Ectodermal cell (in vitro differentiated cells): ENCODE data around the gene TDRKH.
"Not testable (repeated sequence)": the region's sequence is repeated elsewhere in the genome, so short reads cannot be mapped to it uniquely, and the experiment has no call there.

Source experiments
- H3K27ac ChIP-seq: 2 replicates; pipeline ENCODE4 v1.7.0; 2013; ENCODE audit warnings: mild to moderate bottlenecking, low read depth, low read length; ENCODE audit not compliant: insufficient read depth, poor library complexity, severe bottlenecking
- H3K27me3 ChIP-seq: 2 replicates; pipeline ENCODE4 v1.7.0; 2013; ENCODE audit warnings: mild to moderate bottlenecking, low read length; ENCODE audit not compliant: insufficient read depth, control insufficient read depth, poor library complexity, severe bottlenecking
- H3K36me3 ChIP-seq: one replicate; pipeline ENCODE4 v1.7.0; 2013; ENCODE audit warnings: low read length; ENCODE audit not compliant: control insufficient read depth, insufficient read depth
- H3K4me1 ChIP-seq: one replicate; pipeline ENCODE4 v1.7.0; 2013; ENCODE audit warnings: low read length; ENCODE audit not compliant: control insufficient read depth, insufficient read depth
- H3K4me3 ChIP-seq: 2 replicates; pipeline ENCODE4 v1.7.0; 2013; ENCODE audit warnings: low read depth, low read length, control low read depth; ENCODE audit not compliant: insufficient read depth
- H3K9me3 ChIP-seq: 2 replicates; pipeline ENCODE4 v1.7.0; 2013; ENCODE audit warnings: mild to moderate bottlenecking, low read length, moderate library complexity; ENCODE audit not compliant: control insufficient read depth
- WGBS, 2 experiments: methylation state at CpG; one replicate each; pipeline ENCODE4 v1.1.7; 2013; ENCODE audit warnings: missing lambda C conversion rate in 2 of 2; 5-methylcytosine and 5-hydroxymethylcytosine counted together

TDRKH gene

DNA sequence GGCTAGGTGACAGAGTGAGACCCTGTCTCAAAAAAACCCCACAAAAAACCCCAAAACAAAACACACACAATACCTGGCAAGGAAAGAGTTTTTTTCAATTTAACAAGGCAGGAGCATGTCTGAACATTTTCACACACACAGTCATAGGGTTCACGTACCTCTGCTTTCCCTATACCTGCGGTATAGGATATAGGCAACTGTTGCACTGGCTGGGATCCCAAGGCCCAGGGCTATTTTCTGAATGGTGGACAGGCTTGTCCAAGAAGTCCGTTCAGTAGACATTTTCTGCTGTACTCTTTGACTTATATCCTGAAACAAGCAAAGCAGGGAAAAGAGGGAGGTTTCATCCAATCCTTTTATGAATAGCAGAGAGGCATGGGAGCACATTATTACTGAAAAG is 7.6 kb downstream of the TDRKH start:
- WGBS, 2 experiments = 88 to 94% methylated on average over 3 of the region's 3 CpGs

DNA sequence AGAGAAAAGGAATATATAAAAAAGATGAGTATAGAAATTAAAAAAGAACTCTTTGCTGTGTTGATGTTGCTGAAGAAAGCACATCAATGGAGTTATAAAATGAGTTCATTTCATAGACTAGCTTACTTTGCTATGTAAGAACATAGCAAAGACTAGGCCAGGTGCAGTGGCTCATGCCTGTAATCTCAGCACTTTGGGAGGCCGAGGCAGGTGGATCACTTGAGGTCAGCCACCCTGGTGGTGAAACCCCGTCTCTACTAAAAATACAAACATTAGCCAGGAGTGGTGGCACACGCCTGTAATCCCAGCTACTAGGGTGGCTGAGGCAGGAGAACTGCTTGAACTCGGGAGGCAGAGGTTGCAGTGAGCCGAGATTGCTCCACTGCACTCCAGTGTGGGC is 8.3 kb downstream of the TDRKH start:
- not testable (repeated sequence) for H3K4me3 ChIP-seq, H3K36me3 ChIP-seq, H3K27ac ChIP-seq, H3K4me1 ChIP-seq, H3K9me3 ChIP-seq, H3K27me3 ChIP-seq
- WGBS, 2 experiments = 85 to 89% methylated on average over 5 of the region's 5 CpGs

More for the DNA sequence above, 7.6 kb downstream of the TDRKH start:
- no peaks in the 10 kb centered on the region for H3K36me3 ChIP-seq
- H3K9me3 ChIP-seq = no peaks in the 10 kb centered on the region
- no peaks in the 10 kb centered on the region for H3K27me3 ChIP-seq
- H3K4me1 ChIP-seq = no peaks in the 10 kb centered on the region
- no peak overlapping the region for H3K4me3 ChIP-seq
- H3K27ac ChIP-seq = no peak overlapping the region

DNA sequence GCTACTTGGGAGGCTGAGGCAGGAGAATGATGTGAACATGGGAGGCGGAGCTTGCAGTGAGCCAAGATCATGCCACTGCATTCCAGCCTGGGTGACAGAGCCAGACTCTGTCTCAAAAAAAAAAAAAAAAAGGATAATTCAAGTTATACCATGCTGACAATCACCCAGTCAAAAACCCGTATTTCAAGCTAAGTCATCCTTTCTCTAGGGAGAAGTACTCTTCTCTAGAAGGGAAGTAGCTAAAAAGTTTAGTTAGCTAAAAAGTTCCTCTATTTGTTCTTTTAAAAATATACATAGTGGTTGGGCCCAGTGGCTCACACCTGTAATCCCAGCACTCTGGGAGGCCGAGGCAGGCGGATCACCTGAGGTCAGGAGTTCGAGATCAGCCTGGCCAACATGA is 9.6 kb downstream of the TDRKH start:
- not testable (repeated sequence) for H3K4me3 ChIP-seq, H3K9me3 ChIP-seq, H3K27me3 ChIP-seq, H3K36me3 ChIP-seq, H3K27ac ChIP-seq, H3K4me1 ChIP-seq
- 88 to 89% methylated on average over 4 of the region's 5 CpGs for WGBS, 2 experiments

DNA sequence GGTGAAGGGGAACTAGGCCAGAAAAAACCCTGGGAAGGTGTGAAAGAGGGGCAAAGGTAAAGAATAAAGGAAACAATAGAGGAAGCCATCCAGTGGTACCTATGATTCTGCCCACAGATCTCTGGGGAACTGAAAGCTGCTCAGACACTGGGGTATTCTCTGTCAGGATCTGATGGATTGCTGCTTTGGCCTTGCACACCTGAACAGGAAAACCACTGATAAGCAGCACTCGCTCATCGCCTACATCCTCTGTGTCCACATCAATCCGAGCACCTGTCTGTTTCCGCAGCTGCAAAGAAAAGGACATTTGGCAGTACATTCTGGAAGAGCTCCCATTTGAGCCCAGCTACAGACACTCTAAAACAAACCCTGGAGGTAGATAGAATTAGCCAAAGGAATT is 10.4 kb downstream of the TDRKH start:
- no peak overlapping the region for H3K4me3 ChIP-seq
- H3K9me3 ChIP-seq = no peaks in the 10 kb centered on the region
- no peaks in the 10 kb centered on the region for H3K27me3 ChIP-seq
- no peaks in the 10 kb centered on the region for H3K4me1 ChIP-seq
- H3K36me3 ChIP-seq = no peaks in the 10 kb centered on the region
- WGBS, 2 experiments = 96% methylated on average over 4 of the region's 4 CpGs
- no peak overlapping the region for H3K27ac ChIP-seq

DNA sequence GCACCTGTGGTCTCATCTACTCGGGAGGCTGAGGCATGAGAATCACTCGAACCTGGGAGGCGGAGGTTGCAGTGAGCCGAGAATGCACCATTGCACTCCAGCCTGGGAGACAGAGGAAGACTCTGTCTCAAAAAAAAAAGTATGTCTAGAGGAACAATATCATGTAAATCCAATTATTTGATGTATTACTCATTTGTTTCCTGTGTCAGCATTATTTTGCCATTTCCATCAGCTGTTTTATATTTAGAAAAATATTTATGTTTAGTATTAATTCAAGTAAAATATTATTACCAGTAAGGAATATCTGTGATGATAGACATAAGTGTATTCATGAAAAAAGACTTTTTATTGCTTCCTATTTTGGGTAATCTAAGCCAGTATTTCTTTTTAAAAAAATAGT is 13.0 kb downstream of the TDRKH start:
- WGBS, 2 experiments = 74 to 88% methylated on average over 4 of the region's 4 CpGs
- Histone ChIP-seq H3K27me3 (no peaks in the 10 kb centered on the region), H3K9me3 (no peaks in the 10 kb centered on the region), H3K4me1 (no peaks in the 10 kb centered on the region), H3K27ac (no peak overlapping the region), H3K4me3 (no peak overlapping the region), H3K36me3 (no peaks in the 10 kb centered on the region)

DNA sequence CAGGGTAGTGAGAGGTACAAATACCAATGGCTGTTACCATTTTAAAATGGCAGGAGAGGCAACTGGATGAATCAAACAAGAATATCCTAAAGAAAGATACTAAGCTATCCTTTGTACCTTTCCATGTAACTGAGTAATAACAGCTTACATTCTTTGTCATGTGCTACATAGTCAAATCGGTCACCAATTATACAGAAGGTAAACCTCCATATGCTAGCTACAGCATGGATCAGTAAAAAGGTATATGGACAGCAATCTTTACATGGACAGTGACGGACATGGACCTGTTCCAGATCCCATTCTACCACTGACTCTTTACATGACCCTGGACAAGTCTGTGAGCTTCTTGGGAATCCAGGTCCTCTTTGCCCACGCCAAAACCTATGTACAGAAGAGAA is 13.6 kb downstream of the TDRKH start:
- WGBS, 2 experiments = 85 to 89% methylated on average over 3 of the region's 3 CpGs
- Histone ChIP-seq H3K27me3 (no peaks in the 10 kb centered on the region), H3K36me3 (no peaks in the 10 kb centered on the region), H3K4me1 (no peaks in the 10 kb centered on the region), H3K27ac (no peak overlapping the region), H3K4me3 (no peak overlapping the region), H3K9me3 (no peaks in the 10 kb centered on the region)

DNA sequence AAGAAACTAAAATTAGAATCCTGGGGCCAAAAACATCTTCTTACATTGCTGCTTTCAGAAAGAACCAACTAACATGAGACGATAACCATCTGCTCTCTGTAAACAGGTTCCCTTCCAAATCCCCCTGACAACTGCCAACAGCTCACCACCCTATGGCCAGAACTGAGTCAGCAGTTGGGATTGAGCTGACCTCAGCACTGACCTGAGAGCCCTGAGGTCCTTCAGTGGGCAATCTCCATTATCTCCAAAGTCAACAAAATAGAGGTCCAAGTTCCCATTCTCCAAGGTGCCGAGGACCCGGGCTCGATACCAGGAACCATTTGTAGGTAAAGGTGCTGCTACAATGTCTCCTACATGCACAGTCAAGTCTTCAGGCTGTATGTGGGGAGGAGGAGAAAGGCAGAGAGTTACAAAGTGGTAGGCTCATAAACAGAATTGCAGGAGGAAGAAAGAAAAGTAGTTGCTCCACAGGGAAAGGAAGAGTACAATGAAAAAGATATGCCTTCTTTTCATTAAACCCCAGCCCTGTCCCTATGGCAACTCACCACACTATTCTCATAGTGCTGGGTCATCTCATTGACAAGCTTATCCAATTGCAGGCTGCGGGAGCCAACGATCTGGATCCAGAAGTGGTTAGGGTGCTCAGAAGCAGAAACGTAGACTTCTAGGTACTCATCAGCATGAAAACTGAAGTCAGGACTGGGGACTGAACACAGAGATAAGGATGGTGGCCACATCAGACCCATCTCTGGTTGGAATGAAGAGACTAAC is 14.2 kb downstream of the TDRKH start:
- no peaks in the 10 kb centered on the region for H3K36me3 ChIP-seq
- WGBS, 2 experiments = 95 to 97% methylated on average over 7 of the region's 7 CpGs

DNA sequence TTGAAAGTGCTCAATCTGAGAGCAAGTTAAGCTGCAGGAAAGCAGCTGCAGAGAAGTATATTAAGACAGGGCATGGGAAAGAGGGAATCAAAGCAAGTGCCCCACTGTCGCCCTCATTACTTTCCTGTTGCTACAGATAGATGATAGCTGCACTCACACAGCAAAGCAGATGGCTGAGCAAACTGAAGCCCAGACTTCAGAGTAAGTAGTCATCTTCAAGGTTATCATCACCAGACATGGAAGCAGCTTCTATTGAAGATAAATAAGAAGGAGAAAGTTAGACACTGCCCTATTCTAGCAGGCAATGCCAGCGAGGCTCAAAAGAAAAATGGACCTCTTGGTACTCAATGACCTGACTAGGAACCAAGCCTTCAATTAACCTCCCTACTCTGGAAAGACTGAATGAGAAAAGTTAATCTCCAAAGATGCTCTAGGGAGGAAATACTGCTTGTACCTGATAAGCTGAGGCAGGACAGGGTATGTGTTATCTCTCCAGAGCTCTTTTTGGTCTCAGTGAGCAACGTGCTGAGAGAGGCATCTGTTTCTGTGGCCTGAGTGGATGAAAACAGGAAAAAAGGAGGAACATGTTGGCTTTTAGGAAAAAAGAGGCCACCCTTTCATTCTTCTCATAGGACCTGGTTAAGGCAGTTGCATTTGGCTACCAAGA is 15.9 kb downstream of the TDRKH start:
- Histone ChIP-seq H3K27me3 (no peaks in the 10 kb centered on the region), H3K4me3 (no peak overlapping the region), H3K9me3 (no peaks in the 10 kb centered on the region), H3K4me1 (no peaks in the 10 kb centered on the region), H3K27ac (no peak overlapping the region), H3K36me3 (no peaks in the 10 kb centered on the region)
- WGBS, 2 experiments = 74 to 78% methylated on average over 3 of the region's 3 CpGs

More for the DNA sequence above, 14.2 kb downstream of the TDRKH start:
- no peaks in the 10 kb centered on the region for H3K9me3 ChIP-seq
- H3K4me3 ChIP-seq = no peak overlapping the region
- no peaks in the 10 kb centered on the region for H3K27me3 ChIP-seq
- H3K4me1 ChIP-seq = no peaks in the 10 kb centered on the region
- H3K27ac ChIP-seq = no peak overlapping the region

DNA sequence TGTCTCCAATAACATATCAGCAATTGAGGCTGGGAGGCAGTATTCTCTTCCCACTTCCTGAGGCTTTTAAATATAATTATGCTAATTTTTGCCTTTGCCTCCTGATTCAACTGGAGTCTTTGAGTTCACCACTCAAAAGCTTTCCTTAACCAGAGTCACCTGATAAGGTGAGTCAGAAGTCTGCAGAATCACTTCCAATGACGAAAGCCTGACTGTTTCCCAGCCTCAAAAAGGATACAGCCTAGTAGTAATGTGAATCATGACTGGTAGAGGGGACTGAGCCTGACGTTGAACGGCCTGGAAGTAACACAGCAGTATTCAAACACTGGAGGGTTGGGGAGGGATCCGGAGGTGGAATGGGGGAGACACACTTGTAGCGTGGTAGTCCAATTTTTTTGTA is 16.6 kb downstream of the TDRKH start:
- no peaks in the 10 kb centered on the region for H3K9me3 ChIP-seq
- no peaks in the 10 kb centered on the region for H3K27me3 ChIP-seq
- no peak overlapping the region for H3K4me3 ChIP-seq
- 91 to 95% methylated on average over 5 of the region's 5 CpGs for WGBS, 2 experiments
- H3K27ac ChIP-seq = no peak overlapping the region
- no peaks in the 10 kb centered on the region for H3K4me1 ChIP-seq
- H3K36me3 ChIP-seq = no peaks in the 10 kb centered on the region

DNA sequence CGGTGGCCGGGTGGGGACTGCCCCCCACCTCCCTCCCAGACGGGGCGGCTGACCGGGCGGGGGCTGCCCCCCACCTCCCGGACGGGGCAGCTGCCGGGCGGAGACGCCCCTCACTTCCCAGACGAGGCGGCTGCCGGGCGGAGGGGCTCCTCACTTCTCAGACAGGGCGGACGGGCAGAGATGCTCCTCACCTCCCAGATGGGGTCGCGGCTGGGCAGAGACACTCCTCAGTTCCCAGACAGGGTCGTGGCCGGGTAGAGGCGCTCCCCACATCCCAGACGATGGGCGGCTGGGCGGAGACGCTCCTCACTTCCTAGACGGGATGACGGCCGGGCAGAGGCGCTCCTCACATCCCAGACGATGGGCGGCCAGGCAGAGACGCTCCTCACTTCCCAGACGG is 21.0 kb downstream of the TDRKH start:
- H3K4me1 ChIP-seq, H3K27me3 ChIP-seq, H3K36me3 ChIP-seq, H3K27ac ChIP-seq, H3K4me3 ChIP-seq, H3K9me3 ChIP-seq: not testable (repeated sequence)
- WGBS, 2 experiments = 93 to 94% methylated on average over 32 to 33 of the region's 34 CpGs
